ENCODE data around the gene CISTR.
"Not testable (repeated sequence)": the region's sequence is repeated elsewhere in the genome, so short reads cannot be mapped to it uniquely, and the experiment has no call there.

The CISTR gene

DNA sequence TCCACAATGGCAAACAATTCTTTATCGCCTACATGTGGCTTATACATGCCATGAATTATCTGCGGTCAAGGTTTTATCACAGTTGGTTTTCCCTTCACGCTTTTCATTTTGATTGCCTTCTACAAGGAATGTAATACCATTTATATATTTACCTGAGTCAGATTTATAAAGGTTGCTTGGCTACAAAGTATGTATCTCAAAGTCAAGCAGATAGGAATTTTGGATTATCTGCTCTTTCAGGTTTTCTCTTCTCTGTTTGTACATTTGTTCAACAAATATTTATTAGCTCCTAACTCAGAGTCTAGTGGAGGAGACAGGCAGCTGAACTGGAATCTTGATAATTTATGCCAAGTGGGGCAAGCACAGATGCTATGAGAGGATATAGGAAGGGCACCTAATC, 28.5 kb upstream of the CISTR start:
- H3K9me3 Mint-ChIP-seq, result no peaks in the 10 kb centered on the region
- H3K27ac Mint-ChIP-seq, result no peak overlapping the region
- no peaks in the 10 kb centered on the region for H3K36me3 Mint-ChIP-seq (ENCODE audit: low read depth)

DNA sequence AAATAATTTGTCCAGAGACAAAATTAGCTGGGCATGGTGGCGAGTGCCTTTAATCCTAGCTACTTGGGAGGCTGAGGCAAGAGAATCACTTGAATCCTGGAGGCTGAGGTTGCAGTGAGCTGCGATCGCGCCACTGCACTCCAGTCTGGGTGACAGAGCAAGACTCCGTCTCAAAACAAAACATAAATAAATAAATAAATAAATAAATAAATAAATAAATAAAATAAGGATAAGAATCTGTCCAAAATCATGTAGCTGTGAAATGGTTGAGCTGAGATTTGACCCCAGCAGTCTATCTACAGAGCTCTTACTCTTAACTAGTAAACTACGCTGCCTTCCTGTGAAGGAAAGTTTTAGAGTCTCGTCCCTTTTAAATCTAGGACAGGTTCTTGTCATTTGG, 27.9 kb upstream of the CISTR start:
- H3K36me3 Mint-ChIP-seq (ENCODE audit: low read depth); H3K4me3 Mint-ChIP-seq; H3K9me3 Mint-ChIP-seq; H3K27ac Mint-ChIP-seq: not testable (repeated sequence)
- H3K27me3 Mint-ChIP-seq (ENCODE audit: low read depth), result peaks cover 85% of the 10 kb centered on the region
- H3K4me1 Mint-ChIP-seq, result peaks cover 27% of the 10 kb centered on the region

More for the DNA sequence above, 28.5 kb upstream of the CISTR start:
- H3K4me3 Mint-ChIP-seq, result no peak overlapping the region
- H3K4me1 Mint-ChIP-seq, result peaks cover 27% of the 10 kb centered on the region
- TF ChIP-seq, protein P1, sequence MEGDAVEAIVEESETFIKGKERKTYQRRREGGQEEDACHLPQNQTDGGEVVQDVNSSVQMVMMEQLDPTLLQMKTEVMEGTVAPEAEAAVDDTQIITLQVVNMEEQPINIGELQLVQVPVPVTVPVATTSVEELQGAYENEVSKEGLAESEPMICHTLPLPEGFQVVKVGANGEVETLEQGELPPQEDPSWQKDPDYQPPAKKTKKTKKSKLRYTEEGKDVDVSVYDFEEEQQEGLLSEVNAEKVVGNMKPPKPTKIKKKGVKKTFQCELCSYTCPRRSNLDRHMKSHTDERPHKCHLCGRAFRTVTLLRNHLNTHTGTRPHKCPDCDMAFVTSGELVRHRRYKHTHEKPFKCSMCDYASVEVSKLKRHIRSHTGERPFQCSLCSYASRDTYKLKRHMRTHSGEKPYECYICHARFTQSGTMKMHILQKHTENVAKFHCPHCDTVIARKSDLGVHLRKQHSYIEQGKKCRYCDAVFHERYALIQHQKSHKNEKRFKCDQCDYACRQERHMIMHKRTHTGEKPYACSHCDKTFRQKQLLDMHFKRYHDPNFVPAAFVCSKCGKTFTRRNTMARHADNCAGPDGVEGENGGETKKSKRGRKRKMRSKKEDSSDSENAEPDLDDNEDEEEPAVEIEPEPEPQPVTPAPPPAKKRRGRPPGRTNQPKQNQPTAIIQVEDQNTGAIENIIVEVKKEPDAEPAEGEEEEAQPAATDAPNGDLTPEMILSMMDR (IDR thresholded peaks at IDR 0.05; ENCODE audit: unreplicated experiment in 3 of 3), result no peak
- H3K27me3 Mint-ChIP-seq (ENCODE audit: low read depth), result peaks cover 87% of the 10 kb centered on the region

DNA sequence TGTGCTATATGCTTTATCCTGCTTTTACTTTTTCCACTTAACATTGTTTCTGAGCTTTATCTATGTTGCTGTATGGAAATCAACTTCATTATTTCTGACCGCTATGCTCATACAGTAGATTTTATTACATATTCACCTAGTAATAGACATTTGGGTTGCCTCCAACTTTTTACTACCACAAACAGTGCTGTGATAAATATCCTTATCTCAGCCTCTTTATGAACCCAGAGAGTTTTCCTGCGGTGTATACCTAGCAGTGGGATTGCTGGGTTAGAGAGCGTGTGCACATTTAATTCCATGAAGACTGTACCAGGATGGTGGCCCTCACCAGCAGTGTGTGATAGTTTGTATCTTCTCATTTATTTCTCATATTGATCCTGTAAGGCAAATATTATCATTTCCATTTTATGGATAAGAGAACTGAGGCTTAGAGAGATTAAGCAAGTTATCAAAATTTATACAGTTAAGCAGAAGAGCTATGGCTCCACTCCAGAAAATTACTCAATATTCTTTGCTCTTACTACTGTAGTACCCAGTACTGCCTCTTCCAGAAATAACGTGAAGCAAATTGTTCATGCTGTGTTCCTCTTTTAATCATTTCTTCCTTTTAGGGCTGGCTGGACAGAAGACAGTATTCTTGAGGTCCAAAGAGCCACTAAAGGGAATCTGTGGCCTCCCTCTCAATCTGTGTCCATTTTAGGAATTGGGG, 26.3 kb upstream of the CISTR start:
- Mint-ChIP-seq H3K9me3 (no peaks in the 10 kb centered on the region), H3K27me3 (ENCODE audit: low read depth) (peaks cover 85% of the 10 kb centered on the region)

DNA sequence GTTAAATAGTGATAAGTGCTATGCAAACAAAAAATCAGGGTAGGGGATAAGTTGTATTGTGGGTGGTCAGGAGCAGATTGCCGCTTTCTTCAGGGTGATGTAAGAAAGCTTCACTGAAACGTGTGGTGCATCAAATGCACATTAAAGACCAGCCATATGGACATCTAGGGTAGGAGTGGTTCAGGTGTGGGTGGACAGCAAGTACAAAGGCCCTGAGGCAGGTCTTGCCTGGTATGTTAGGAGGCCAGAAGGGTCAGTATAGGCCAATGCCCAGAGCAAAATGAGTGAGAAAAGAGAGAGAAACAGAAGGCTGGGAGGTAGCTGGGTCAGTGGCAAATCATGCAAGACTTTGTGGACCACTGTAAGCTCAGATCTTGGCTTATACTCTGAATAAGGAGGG, 25.6 kb upstream of the CISTR start:
- TF ChIP-seq, protein P1 (IDR thresholded peaks at IDR 0.05; ENCODE audit: unreplicated experiment in 3 of 3), result no peak
- H3K27ac Mint-ChIP-seq, result no peak overlapping the region

More for the DNA sequence above, 26.3 kb upstream of the CISTR start:
- Mint-ChIP-seq H3K36me3 (ENCODE audit: low read depth) (no peaks in the 10 kb centered on the region), H3K4me1 (peaks cover 32% of the 10 kb centered on the region), H3K27ac (no peak overlapping the region), H3K4me3 (no peak overlapping the region)
- TF ChIP-seq, protein P1 (IDR thresholded peaks at IDR 0.05; ENCODE audit: unreplicated experiment in 3 of 3), result no peak

DNA sequence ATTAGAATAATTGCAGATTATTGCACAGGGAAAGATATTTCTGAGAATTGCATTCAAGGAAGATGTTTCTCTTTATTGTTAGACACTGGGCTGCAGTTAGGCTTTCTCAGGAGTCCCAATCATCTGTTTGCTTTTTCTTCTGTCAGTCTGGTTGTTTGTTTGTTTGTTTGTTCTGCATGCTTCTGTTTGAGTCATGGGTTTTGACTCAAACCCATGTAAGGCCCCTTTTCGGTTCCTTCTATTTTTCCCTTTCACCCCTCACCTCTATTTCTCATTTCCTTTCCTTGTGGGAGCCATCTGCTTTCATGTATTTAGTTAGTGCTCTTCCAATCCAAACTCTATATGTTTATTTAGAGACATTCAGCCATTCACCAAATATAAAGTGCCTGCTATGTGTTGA, 25.1 kb upstream of the CISTR start:
- Mint-ChIP-seq H3K4me3 (no peak overlapping the region), H3K4me1 (peaks cover 38% of the 10 kb centered on the region), H3K9me3 (no peaks in the 10 kb centered on the region), H3K27ac (peak overlapping the region in 1 of 3 experiments; percentile 84), H3K27me3 (ENCODE audit: low read depth) (peaks cover 82% of the 10 kb centered on the region), H3K36me3 (ENCODE audit: low read depth) (no peaks in the 10 kb centered on the region)
- TF ChIP-seq, protein P1 (IDR thresholded peaks at IDR 0.05; ENCODE audit: unreplicated experiment in 3 of 3), result no peak

More for the DNA sequence above, 25.6 kb upstream of the CISTR start:
- peaks cover 82% of the 10 kb centered on the region for H3K27me3 Mint-ChIP-seq (ENCODE audit: low read depth)
- H3K4me1 Mint-ChIP-seq, result peaks cover 33% of the 10 kb centered on the region
- H3K9me3 Mint-ChIP-seq, result no peaks in the 10 kb centered on the region
- H3K36me3 Mint-ChIP-seq (ENCODE audit: low read depth), result no peaks in the 10 kb centered on the region
- no peak overlapping the region for H3K4me3 Mint-ChIP-seq

DNA sequence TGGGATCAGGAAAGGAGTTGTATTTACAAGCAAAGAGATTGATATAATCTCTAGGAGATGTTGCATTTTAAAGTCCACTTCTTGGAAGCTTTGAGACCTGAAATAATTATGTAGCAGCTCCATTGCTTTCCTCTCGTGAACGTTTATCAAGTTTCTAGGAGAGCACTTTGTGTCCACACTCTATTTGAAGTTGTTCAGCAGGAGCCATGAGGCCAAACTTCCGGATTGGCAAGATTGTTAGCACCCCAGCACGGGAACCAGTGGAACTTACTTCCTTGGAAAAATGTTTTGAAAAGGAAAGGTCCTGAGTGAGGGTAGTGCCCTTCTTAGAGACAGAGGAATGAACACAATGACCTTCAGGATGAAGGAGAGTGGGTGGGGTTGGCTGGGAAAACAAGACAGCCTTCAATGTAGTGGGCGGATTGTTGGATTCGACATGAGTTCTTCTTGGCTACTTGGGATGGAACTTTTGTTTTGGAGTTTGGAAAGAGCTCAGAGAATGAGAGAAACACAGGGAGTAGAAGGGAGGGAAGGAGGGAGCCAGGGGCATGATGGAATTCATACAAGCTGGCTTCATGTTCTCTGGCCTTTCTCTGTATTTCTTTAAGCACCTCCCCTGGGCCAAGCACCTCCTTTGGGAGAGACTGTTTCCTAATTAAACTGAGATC, 23.8 kb upstream of the CISTR start:
- TF ChIP-seq, protein P1 (IDR thresholded peaks at IDR 0.05; ENCODE audit: unreplicated experiment in 3 of 3), result no peak
- H3K4me3 Mint-ChIP-seq, result no peak overlapping the region
- H3K36me3 Mint-ChIP-seq (ENCODE audit: low read depth), result no peaks in the 10 kb centered on the region
- H3K27me3 Mint-ChIP-seq (ENCODE audit: low read depth), result peaks cover 80% of the 10 kb centered on the region
- no peaks in the 10 kb centered on the region for H3K9me3 Mint-ChIP-seq
- peaks cover 35% of the 10 kb centered on the region for H3K4me1 Mint-ChIP-seq
- peak overlapping the region; percentile 39 to 84 (median 82) for H3K27ac Mint-ChIP-seq

Data from nephron (organoid).